Measurements from ENCODE around the gene ZPBP. TPM values are rescaled to one million over a fixed set of nuclear protein-coding genes. Genes with fewer than 3 reads are reported as not detected.

The ZPBP gene
- total RNA-seq, 1 donor, result not detected

GRCh38 chr7:49911909-49912308, 181.1 kb downstream of the ZPBP start:
- Histone ChIP-seq H3K4me2 (ENCODE audit: insufficient read depth, low read length) (no peak overlapping the region), H3K27ac (ENCODE audit: low read depth, low read length) (no peak overlapping the region), H3K4me3 (ENCODE audit: insufficient read depth, low read length) (no peak overlapping the region), H3K27me3 (ENCODE audit: insufficient read depth, low read length) (no peaks in the 10 kb centered on the region), H3K79me2 (ENCODE audit: insufficient read depth, low read length) (no peaks in the 10 kb centered on the region), H3K4me1 (ENCODE audit: insufficient read depth, low read length) (no peaks in the 10 kb centered on the region), H3K36me3 (ENCODE audit: insufficient read depth, low read length) (no peaks in the 10 kb centered on the region), H2AFZ (ENCODE audit: low read length) (no peak overlapping the region), H4K20me1 (ENCODE audit: insufficient read depth, low read length) (no peaks in the 10 kb centered on the region), H3K9me3 (ENCODE audit: low read depth, low read length) (no peaks in the 10 kb centered on the region)
- no peak for DNase-seq (ENCODE audit: insufficient read length, low spot score, missing footprints)
- TF ChIP-seq, protein P1, sequence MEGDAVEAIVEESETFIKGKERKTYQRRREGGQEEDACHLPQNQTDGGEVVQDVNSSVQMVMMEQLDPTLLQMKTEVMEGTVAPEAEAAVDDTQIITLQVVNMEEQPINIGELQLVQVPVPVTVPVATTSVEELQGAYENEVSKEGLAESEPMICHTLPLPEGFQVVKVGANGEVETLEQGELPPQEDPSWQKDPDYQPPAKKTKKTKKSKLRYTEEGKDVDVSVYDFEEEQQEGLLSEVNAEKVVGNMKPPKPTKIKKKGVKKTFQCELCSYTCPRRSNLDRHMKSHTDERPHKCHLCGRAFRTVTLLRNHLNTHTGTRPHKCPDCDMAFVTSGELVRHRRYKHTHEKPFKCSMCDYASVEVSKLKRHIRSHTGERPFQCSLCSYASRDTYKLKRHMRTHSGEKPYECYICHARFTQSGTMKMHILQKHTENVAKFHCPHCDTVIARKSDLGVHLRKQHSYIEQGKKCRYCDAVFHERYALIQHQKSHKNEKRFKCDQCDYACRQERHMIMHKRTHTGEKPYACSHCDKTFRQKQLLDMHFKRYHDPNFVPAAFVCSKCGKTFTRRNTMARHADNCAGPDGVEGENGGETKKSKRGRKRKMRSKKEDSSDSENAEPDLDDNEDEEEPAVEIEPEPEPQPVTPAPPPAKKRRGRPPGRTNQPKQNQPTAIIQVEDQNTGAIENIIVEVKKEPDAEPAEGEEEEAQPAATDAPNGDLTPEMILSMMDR (IDR thresholded peaks at IDR 0.05; ENCODE audit: extremely low read depth, low read depth, low read length), result no peak

DNA sequence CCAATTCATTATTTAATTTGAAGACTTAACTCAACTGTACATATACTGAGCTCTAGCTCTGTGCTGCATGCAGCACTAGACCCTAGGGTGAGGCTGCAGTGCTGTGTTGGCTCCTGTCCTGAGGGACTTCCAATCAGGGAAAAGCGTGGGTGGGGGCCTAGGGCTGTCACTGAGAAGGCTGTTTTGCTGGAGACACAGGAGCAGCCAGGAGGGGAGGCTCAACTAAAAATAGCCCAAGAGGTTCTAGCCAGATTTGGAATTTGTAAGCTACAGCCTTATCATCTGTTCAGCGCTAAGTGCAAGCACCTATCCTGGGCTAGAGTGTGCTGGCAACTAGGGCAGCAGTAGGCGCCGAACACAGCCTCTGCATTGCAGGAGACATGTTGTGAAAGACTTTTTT, 198.5 kb downstream of the ZPBP start:
- no peak for DNase-seq (ENCODE audit: insufficient read length, low spot score, missing footprints)
- Histone ChIP-seq H3K36me3 (ENCODE audit: insufficient read depth, low read length) (no peaks in the 10 kb centered on the region), H3K27ac (ENCODE audit: low read depth, low read length) (no peak overlapping the region), H4K20me1 (ENCODE audit: insufficient read depth, low read length) (no peaks in the 10 kb centered on the region), H3K79me2 (ENCODE audit: insufficient read depth, low read length) (no peaks in the 10 kb centered on the region), H3K4me1 (ENCODE audit: insufficient read depth, low read length) (no peaks in the 10 kb centered on the region), H3K27me3 (ENCODE audit: insufficient read depth, low read length) (no peaks in the 10 kb centered on the region), H3K4me2 (ENCODE audit: insufficient read depth, low read length) (no peak overlapping the region), H3K4me3 (ENCODE audit: insufficient read depth, low read length) (no peak overlapping the region), H3K9me3 (ENCODE audit: low read depth, low read length) (no peaks in the 10 kb centered on the region), H2AFZ (ENCODE audit: low read length) (no peak overlapping the region)
- TF ChIP-seq, protein P1 (IDR thresholded peaks at IDR 0.05; ENCODE audit: extremely low read depth, low read depth, low read length), result no peak

DNA sequence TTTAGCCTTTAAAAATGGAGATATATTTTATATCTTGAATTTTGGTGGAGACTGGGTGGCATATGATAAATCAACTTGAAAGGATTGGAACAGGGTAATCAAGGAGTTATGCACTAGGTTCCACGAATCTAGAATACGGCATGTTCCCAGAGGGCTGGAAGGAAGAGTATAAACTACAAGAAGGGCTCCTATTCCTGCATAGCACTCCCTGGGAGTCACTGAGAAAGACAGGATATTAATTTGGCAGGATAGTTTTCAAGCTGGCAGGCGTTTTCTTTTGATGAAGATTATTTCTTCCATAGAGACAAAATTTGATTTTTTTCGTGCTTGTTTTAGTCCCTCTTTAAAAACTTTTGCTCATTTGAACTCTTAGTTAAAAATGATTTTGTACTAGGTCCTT, 199.9 kb downstream of the ZPBP start:
- Histone ChIP-seq H3K4me3 (ENCODE audit: insufficient read depth, low read length) (no peak overlapping the region), H2AFZ (ENCODE audit: low read length) (no peak overlapping the region), H3K9me3 (ENCODE audit: low read depth, low read length) (peaks cover 2% of the 10 kb centered on the region), H4K20me1 (ENCODE audit: insufficient read depth, low read length) (no peaks in the 10 kb centered on the region), H3K27ac (ENCODE audit: low read depth, low read length) (no peak overlapping the region), H3K79me2 (ENCODE audit: insufficient read depth, low read length) (no peaks in the 10 kb centered on the region), H3K4me1 (ENCODE audit: insufficient read depth, low read length) (no peaks in the 10 kb centered on the region), H3K4me2 (ENCODE audit: insufficient read depth, low read length) (no peak overlapping the region), H3K27me3 (ENCODE audit: insufficient read depth, low read length) (no peaks in the 10 kb centered on the region), H3K36me3 (ENCODE audit: insufficient read depth, low read length) (no peaks in the 10 kb centered on the region)
- TF ChIP-seq, protein P1 (IDR thresholded peaks at IDR 0.05; ENCODE audit: extremely low read depth, low read depth, low read length), result no peak
- DNase-seq (ENCODE audit: insufficient read length, low spot score, missing footprints), result no peak

DNA sequence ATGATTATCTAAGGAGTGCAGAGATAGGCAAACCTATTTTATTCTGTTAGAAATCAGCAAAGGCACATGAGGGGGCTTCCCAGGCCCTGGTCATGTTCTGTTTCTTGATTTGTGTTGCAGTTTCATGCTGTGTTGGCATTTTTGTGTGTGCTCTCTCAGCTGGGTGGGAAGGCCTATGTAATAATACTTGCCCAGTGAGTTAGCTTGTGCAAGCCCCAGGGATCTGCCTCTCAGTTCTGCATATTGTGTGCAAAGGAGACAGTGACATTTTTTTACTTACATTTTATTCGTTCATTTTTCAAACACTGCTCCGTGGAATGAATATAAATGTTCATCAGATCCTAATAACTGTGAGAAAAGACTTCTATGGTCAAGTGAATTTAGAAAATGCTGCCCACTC, 200.6 kb downstream of the ZPBP start:
- no peak overlapping the region for H3K27ac ChIP-seq (ENCODE audit: low read depth, low read length)

More for the DNA sequence above, 200.6 kb downstream of the ZPBP start:
- Histone ChIP-seq H3K4me2 (ENCODE audit: insufficient read depth, low read length) (no peak overlapping the region), H2AFZ (ENCODE audit: low read length) (no peak overlapping the region), H3K27me3 (ENCODE audit: insufficient read depth, low read length) (no peaks in the 10 kb centered on the region), H3K9me3 (ENCODE audit: low read depth, low read length) (peaks cover 2% of the 10 kb centered on the region), H3K79me2 (ENCODE audit: insufficient read depth, low read length) (no peaks in the 10 kb centered on the region), H3K4me1 (ENCODE audit: insufficient read depth, low read length) (no peaks in the 10 kb centered on the region), H4K20me1 (ENCODE audit: insufficient read depth, low read length) (no peaks in the 10 kb centered on the region), H3K36me3 (ENCODE audit: insufficient read depth, low read length) (no peaks in the 10 kb centered on the region), H3K4me3 (ENCODE audit: insufficient read depth, low read length) (no peak overlapping the region)
- no peak for DNase-seq (ENCODE audit: insufficient read length, low spot score, missing footprints)
- TF ChIP-seq, protein P1 (IDR thresholded peaks at IDR 0.05; ENCODE audit: extremely low read depth, low read depth, low read length), result no peak

Other genes with a start within 250 kb of the ZPBP start
- under 0.01 TPM in 1 of 2 replicates, not detected in the other for gene IKZF1, start 211.5 kb upstream of the ZPBP start, total RNA-seq